Parietal lobe (tissue), 1 donor: ENCODE results near the gene PLG. TPM values are rescaled to one million over a fixed set of nuclear protein-coding genes. Genes with fewer than 3 reads are reported as not detected.

Source experiments
- total RNA-seq: library from RNA; depleted of rRNA; stranded (reverse); fragments of >200 nt; gene quantifications from one replicate; pipeline ENCODE4 v1.2.3, GENCODE V29; 2014

Gene PLG
- total RNA-seq: not detected

GRCh38 chr6:160701918-160702680 lies at the start of gene PLG:
Gene PLG (plus strand): TSS chr6:160702244. CDS start chr6:160702305, 61 bp downstream.

DNA sequence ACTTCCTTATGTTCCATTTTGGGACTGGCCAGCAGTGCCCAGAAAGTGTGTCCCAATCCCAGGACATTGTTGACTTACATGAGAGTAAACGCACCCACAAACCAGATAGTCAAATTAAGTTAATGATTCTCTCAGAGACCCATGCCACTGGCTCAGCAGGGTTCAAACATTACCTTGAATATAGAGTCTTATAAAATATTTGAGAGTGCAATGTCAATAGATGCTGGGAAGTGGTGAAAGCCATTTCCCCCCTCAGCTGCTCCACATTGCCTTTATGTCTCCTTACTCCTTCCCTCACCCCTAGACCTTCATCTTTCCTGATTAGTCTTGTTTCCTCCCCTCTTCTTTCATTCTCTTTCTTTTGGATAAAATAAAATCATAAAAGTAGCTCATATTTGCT lies 37.8 kb upstream of the PLG start, which contains the start of gene LPA:
TSS of gene LPA (minus strand) at position 78 of the 400 bp plus-strand sequence. CDS start at position 17, 61 bp downstream.

Other genes starting within 250 kb of the PLG start
- 2.5 TPM for gene LPA, start 38.0 kb upstream of the PLG start, total RNA-seq